Forelimb muscle (tissue), 1 donor: Measurements from ENCODE around the gene RPP25. TPM values are rescaled to one million over a fixed set of nuclear protein-coding genes. Genes with fewer than 3 reads are reported as not detected.

Experiments
- DNase-seq: peaks from one replicate; pipeline ENCODE4 v3.0.0-alpha.2; 2013; ENCODE audit warnings: low read depth
- polyA plus RNA-seq: library from polyadenylated mRNA; unstranded; fragments of 120-200 nt; gene quantifications from one replicate; pipeline ENCODE4 v1.2.1, GENCODE V29; 2013; ENCODE audit not compliant: insufficient read length

The RPP25 gene, protein sequence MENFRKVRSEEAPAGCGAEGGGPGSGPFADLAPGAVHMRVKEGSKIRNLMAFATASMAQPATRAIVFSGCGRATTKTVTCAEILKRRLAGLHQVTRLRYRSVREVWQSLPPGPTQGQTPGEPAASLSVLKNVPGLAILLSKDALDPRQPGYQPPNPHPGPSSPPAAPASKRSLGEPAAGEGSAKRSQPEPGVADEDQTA
- 0.75 TPM for polyA plus RNA-seq

DNA sequence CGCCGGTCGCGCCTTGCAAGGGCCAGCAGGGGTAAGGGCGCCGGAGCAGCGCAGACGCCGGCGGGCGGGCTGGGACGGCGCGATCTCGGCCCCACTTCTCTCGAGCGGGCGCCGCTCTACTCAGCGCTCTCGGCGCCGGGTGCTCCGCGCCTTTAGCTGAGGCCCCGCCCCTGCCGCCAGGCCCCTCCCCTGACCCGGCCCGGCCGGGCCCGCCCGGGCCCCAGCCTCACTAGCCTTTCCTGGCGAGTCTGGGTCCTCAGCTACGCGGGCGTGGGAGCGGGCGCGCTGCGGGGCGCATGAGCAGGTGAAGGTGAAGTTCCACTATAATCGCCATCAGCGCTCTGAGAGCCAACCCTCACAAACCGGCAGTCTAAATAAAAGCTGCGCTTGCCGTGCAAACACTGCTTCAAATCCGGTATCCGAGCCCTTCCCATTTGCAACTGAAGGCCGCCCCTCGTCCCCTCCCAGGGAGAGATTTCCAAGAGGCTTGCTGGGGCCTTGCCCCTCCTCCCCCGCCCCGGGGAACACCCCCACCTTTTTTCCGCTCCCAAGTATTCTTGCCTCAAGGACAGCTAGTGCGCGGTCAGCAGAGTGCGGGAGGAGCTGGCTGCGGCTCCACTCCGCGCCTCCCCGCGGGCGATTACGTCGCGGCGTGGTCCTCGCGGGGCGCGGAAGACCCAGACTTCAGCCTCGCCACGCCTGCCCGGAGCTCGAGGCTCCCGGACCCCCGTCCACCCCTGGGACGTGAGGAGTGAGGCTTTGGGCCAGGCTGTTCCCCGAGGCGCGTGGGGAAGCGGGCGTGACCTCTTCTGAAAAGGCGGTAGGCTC is at the start of gene RPP25:
Gene RPP25, minus strand, starts transcription at position 125 of the 828 bp plus-strand sequence. CDS start 189 bp downstream, outside the sequence.
- DNase-seq, result no peak

DNA sequence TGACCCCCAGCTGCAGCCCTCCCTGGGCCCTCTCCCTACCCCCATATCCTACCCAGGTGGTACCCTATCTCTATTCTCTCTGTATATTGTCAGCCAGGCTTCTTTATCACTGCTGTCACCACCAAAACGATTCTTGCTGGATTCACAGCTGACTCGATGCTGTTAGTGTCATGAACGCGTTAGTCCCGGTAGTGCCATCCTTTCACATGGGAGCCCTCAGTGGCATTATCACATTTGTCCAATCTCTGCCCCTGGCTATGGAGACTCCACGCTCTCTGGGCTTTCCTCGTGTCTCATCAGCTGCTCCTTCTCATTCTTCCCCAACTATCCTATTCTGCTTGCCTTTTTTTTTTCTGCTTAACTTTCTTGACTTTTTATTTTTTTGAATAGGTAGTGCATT is 45.8 kb upstream of the RPP25 start:
- no peak for DNase-seq

DNA sequence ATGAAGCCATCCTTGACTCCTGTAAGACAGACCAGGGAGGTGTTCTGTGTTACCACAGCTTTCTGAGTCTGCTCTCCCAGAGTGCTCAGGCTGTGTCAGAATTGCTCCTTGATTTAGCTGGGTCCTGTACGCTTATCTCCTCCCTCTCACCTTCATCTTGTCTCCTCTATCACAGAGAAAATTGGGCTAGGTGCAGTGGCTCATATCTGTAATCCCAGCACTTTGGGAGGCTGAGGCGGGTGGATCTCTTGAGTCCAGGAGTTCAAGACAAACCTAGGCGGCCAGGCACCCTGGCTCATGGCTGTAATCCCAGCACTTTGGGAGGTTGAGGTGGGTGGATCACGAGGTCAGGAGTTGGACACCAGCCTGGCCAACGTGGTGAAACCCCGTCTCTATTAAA is 44.7 kb upstream of the RPP25 start:
- DNase-seq, result no peak

DNA sequence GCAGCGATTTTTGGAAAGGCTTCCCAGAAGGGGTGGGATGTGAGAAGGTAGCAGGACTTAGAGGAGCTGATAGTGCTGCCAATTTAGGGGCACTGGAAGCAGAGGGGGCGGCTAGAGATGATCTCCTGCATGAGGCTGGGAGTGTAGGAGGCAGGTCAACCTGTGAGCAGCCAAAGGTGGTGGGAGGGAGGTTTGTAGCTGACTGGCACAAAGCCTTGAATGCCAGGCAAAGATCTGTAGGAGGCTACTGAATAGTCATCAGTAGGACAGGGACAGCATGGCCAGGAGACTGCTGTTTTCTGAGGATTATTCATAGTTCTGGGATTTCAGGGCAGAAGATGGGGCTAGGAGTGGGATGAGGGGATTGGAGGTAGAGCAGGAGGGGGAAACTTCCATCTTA is 41.0 kb upstream of the RPP25 start:
- DNase-seq, result no peak

DNA sequence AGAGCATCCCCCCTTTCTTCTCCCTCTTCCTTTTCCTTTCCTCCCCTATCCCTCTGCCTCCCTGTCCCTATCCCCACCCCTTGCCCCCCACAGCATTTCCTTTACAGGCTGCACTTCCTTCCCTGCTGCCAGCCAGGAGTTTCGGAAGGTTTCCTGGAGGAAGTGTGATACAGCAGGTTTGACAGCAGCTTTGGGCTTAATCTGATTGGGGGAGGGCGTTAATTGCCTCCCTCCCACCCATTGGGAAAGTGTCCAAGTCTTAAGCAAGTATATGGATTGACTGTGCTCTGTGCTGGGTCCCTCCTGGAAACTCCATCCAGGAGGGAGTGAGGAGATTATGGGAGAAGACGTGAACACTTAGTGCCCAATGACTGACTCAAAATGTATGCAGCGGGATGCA is 40.6 kb upstream of the RPP25 start:
- no peak for DNase-seq

DNA sequence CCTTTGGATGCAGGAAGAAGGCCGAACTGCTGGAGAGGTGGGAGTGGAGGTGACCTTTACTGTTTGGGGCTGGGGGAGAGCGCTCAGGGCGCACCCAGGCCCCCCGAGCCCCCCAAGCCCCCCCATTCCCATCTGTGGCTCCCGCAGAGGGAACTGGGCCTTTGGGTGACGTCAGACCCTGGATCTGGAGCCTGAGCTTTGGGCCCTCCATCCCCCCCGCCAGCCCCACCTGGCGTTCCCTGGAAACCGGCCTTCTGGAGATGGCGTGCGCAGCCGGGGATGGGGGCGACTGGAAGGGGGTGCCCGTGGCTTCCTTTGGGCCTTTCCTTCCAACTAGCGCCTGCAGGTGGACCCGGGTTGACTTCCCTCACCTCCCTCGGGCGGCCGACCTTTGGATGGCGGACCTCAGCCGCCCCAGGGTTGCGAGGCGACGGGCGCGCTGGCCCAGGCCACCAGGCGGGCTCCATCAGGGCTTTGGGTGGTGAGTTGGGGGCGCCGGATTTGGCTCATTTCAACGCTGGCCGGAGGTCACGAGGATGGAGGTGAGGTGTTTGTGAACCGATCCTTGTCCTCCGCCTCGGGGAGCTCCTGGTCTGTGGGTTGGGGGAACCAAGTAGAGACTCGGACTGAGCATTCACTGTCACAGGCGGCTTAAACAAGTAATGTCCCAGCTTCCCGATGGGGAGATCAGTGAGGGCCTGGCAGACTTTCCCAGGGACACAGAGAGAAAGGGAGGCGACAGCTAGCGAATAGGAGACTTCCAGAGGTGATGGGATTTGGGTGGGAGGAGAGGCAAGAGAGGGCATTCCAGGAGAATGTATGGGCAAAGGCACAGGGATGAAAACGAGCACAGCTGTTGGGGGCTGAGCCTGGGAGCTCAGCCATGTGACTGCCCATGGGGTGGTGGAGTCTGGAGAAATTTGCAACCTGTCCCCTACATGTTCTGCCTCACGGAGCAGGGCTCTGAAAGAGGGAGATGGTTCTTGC is 39.5 kb upstream of the RPP25 start:
- no peak for DNase-seq

DNA sequence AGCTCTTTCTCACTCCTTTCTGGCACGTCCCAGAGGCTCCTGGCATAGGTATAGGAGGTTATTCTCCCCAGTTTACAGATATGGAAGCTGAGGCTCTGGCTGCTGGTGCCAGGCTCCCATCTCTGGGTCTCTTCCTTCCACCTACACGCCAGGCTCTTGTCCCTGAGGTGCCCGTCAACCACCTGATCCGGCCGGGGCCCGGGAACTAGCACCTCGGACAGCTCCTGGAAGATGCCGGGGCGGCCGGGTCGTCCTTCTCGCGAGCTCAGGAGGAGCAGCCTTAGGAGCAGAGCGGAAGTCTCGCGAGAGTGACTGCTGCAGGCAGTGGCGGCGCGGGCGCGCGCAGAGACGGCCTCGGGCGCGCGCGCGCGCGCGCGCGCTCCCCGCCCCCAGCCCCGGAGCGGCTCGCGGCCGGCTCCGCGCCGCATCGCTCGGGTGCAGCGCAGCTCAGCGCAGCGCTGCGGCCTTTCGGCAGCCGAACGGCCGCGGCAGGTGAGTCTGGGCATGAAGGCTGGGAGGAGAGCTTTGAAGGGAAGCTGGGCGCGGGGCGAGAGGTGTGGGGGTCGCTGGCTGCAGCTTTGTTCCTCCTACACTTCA is 38.7 kb upstream of the RPP25 start, which contains the start of gene SCAMP5:
Gene SCAMP5, plus strand, starts transcription at position 382 of the 597 bp plus-strand sequence. CDS start 16,277 bp downstream, outside the sequence.
- peak; percentile 88 for DNase-seq

DNA sequence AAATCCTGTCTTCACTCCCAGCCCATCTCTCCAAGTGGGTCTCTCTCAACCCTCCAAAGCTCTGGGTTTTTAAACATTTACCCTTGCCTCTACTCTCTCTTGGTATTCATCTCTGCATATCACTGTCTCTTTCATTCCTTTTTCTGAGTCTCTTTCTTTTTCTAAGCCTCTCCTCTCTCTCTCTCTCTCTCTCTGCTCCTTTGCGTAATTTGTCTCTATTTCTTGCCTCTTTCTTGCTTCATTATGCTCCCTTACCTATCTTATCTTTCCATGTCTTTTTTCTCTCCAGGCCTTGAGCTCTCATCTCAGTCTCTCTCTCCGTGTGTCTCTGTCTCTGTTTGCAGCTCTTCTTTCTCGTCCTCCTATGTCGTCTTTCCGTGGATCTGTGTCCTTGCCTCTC is 38.1 kb upstream of the RPP25 start:
- no peak for DNase-seq

DNA sequence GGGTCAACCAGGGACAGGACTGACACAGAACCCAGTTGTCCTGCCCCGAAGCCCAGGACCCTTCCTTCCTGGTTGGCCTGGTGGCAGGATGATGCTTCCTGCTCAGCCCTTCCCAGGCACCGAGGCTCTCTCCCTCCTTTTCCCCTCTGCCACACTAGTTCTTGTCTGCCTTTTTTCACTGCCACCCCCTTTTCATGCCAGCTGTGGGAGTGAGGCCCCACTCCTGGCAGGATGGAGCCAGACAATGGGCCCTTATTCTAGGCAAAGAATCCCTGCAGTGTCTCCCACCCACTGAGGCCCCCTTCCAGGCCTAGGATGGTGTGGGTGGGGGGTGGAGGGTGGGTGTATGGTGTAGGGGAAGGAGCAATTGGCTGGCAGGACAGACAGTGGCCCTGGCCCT is 37.7 kb upstream of the RPP25 start:
- no peak for DNase-seq

DNA sequence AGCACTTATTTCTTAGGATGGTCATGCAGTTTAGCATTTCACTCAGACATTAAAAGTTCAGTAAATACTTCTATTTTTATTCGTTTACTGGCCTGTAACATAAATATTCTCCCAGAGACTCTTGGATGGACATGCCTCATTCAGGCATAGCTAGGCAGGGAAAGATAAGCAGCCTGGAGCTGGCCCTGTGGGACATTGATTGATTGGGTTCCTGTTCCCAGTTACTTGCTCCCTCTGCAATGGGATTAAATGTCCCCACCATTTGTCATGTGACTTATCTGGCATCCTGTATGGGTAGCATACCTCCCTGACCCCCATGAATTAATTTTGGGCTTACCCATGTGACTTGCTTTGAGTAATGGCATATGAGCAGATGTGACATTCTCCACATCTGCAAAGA is 36.0 kb upstream of the RPP25 start:
- no peak for DNase-seq

DNA sequence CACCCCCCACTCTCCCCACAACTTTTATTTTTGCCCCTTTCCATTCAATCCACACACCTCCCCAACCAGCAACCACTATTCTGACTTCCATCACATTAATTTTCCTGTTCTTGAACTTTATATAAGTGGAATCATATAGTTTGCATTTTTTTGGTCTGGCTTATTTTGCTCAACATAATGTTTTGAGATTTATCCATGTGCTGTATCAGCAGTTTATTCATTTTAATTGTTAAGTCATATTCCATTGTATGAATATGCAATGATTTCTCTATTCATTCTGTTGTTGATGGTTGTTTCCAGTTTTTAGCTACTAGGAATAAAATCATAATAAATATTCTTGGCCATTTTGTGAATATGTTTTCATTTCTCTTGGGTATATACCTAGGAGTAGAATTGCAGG is 33.0 kb upstream of the RPP25 start:
- no peak for DNase-seq

DNA sequence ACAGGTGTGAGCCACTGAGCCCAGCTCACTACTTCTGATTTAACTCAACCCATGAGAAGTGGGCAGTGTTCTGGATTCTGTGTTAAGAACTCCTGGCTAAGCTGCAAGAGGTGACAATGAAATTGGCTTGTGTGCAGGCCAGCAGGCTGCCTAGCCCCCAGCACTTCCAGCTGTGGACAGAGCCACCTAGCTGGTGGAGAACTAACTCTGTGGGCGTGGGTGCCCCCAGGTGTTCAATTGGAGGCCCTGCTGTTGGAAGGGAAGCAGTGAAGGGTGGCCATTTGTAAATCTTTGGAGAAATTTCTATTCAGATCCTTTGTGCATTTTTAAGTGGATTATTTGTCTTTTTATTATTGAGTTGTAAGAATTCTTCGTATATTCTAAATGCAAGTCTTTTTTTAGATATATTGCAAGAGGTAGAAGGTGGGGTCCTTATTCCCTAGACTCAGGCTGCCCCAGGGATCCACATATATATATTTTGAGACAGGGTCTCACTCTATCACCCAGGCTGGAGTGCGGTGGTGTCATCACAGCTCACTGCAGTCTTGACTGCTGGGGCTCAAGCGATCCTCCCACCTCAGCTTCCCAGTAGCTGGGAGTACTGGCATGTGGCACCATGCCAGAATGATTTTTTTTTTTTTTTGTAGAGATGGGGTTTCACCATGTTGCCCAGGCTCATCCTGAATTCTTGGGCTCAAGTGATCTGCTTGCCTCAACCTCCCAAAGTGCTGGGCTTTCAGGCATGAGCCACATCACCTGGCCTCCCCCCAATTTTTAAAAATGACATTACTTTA is 31.6 kb upstream of the RPP25 start:
- DNase-seq, result no peak

DNA sequence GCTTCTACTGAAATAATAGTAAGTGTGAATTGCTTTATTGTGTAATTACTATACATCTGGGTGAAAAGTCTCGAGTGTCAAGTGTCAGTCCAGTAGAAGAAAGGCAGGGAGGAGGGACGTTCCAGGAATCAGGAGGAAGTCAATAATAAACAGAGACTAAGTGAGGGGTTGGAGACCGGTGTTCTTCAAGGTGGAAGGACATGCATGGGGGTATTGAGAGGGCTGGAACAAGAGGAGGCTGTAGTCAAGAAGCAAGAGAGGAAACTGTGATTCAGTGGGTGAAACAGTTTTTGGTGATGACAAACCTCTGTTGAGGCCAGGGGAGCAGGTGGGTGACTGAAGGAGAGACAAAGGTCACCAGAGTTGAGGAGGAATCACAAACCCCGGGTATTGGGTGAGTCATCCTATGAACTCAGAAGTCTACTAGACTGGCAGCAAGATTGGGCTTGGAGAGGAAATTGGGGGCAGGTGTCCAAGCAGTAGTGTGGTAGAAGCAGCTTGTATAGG is 27.2 kb upstream of the RPP25 start:
- DNase-seq, result no peak

DNA sequence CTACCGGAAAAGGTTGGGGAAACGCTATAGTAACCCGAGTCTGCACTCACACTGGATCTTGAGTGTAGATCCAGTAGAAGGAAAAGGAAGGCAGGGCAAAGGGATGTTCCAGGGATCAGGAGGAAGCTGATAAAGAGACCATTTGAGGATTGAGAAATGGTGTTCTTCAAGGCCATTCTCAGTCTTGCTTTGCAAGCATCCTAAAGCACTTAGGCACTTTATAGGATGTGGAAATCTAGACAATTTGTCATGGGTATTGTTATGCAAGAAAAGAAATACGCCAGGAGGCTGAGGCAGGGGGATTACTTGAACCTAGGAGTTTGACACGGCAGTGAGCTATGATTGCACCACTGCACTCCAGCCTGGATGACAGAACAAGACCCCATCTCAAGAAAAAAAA is 25.6 kb upstream of the RPP25 start:
- DNase-seq, result no peak

DNA sequence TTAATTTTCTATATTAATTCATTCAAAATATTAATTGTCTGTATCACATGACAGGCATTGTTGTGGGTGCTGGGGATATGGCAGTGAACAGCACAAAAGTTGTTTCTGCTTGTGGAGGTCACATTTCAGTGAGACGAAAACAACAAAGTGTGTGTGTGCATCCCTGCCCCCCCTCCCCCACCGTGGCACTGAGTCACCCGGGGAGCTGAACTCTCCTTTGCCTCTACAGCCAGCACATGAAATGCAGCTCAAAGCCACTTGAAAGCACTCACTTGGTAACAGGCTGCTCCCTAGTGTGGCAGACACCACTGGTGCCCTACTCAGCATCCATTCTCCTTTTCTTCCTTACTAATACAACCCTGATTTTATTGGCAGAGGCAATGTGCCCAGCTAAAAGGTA is 21.9 kb upstream of the RPP25 start:
- no peak for DNase-seq

DNA sequence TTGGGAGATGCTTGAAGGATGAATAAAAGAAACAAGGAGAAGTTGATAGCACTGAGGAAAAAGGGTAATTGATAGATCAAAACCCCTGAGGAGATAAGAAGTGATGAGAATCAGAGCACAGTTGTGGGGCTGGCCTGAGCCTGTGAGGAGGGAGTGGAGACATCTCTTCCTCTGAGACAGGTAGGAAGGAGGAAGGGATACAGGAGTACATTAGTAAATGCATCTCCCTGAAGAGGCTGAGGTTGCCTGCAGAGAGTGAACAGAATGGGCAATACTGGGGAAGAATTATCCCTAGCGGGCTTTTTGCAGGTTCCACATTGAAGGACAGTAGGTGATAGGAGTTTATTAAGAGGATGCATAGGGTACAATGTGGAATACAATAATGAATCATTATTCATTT is 21.5 kb upstream of the RPP25 start:
- DNase-seq, result no peak

DNA sequence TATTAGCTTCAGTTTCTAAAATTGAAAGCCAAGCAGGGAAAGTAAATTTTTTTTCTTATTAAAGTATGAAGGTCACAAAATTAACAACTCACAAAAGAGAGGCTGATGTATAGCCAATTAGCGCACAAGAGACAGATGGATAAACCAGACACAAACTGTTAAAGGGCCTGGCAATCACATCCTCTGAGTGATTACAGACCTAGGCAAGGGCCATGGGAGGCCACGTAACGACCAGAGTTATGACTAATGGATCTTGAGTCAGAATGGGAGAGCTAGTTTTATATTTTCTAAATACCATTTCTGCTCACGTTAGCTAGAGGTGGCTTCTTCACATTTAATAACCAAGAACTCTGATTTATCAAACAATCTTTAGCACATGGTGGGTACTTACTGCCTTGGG is 21.0 kb upstream of the RPP25 start:
- DNase-seq, result no peak

DNA sequence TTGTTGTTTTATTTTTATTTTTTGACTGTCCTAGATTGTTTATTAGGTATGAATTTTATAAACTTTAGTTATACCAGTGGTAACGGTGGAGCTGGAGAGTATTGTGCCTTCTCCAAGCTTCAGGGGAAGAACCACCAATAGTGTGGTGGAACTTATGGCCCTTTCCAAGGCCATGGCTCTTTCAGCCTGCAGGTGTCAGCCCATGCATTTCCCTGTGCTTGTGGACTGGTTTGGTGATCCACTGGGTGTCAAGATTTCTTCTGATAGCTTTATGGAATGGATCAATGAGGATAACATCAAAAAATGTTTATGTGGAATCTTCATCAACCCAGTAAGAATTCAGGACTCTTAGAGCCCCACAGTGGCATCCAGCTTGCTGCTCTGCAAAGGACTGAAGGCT is 19.6 kb upstream of the RPP25 start:
- no peak for DNase-seq

DNA sequence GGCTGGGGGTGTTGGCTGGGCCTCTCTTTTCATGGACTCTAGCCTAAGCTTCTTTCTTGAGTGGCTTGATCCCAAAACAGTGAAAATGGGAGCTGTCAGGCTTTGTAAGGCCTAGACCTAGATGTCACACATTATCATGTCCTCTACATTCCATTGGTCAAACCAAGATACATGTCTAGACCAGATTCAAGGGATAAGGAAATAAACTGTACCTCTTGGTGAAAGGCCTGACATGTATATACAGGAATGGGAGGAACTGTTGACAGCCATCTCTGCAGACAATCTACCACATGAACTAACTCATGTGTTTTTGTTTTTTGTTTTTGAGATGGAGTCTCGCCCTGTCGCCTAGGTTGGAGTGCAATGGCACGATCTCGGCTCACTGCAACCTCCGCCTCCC is 11.1 kb upstream of the RPP25 start:
- no peak for DNase-seq

DNA sequence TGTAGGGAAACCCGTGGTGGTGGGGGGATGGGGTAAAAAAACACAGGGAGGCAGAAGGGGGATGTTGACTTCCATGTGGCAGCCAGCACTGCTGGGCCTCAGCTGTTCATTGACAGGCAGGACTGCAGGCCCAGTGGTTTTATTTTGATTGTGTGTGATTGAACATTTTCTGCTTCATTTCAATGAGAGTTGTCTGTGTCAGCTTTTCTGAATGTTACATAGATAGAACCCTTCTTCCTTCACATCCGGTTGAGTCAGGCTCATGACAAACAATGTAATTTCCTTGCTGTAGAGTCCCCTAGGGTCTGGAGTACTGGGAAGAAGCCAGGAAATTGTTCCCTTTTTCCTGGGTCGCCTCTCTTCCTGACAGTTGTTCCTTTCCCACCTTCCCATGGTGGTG is 8.2 kb upstream of the RPP25 start:
- no peak for DNase-seq

DNA sequence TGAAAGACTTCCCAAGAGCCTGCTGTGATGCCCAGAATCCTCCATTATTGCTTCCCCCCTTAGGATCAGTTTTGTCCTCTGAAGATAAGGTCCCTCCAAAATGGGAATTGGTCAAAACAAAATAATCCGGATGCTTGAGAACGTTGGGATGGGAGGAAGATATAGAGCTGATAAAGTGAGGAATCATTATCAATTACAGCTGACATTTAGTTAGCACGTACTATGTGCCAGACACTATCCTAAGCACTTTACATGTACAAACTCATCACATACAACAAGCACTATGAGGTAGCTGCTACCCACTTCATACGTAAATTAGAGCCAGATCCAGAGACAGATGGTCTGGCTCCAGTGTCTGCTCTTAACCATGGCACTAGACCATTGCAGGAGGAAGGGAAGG is 6.6 kb upstream of the RPP25 start:
- no peak for DNase-seq
